Endometrium (tissue), 2 donors: ENCODE results near the gene MZT1.
"Not testable (repeated sequence)": the region's sequence is repeated elsewhere in the genome, so short reads cannot be mapped to it uniquely, and the experiment has no call there.

Experiments used
- FAIRE-seq: peaks from 2 replicates; lab custom pipeline; 2012; peaks lifted over from hg19 to GRCh38; lab: Jason Lieb, UNC
- donor health status: control.
- donor health status: control.

Gene MZT1, protein sequence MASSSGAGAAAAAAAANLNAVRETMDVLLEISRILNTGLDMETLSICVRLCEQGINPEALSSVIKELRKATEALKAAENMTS

DNA sequence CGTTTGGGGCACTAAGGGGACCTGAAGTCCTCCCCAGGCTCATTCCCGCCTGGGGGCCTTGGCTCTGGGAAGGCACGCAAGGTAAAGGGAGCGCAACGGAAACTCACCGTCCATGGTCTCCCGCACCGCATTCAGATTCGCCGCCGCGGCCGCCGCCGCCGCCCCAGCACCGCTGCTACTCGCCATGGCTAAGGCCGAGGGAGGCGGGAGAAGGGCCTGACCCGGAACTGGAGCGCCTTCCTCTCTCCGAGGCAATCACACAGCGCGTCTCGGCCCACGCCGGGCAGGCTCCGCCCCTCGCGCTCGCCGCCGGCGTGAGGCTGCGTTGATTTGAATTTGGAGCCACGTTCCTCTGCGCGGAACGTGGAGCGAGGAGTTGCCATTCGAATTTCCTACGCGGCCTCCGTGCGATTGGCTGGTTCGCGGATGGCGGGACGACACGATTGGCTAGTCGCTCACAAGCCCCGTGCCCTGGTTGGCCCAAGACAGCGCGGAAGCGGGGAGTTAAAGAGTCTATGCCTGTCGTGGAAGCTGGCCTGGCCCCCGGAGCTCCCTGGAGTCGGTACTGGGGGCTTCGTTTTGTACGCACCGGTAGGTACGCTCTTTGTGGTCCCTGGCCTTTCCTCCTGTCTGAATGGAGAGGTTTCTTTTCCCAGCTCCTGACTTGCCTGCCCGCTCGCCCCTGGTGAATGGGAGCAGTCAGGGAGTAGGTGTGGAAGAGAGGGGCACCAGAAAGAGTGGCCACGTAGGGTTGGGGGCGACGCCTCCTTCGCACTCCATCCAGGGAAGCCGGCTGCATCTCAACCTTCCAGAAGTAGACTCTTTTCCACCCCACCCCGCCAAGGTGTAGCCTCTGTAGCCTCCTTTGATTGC lies at the start of gene MZT1, which contains the start of gene BORA:
TSS of gene MZT1 (minus strand) at position 213 of the 873 bp plus-strand sequence. CDS start at position 186, 27 bp downstream.
TSS of gene BORA (plus strand) at position 507 of the 873 bp plus-strand sequence. CDS start 1,018 bp downstream, outside the sequence.
- peak; percentile 97 for FAIRE-seq

DNA sequence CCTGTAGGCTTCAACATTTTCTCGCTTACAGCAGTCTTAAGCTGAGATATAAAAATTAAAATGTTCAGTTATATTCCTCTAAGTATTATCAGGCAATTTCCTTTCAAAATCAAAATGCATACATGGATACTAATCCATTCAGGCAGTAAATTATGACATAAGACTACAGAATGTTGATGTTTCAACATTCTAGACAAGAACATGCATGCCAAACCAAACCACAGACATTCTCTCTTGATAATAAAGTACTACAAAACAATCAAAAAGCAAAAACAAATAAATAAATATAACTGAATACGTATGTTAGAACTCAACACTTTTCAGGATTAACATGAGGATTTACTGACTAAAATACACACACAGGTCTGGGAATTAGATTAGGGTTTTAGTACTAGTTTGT lies 46.6 kb upstream of the MZT1 start:
- FAIRE-seq: no peak

DNA sequence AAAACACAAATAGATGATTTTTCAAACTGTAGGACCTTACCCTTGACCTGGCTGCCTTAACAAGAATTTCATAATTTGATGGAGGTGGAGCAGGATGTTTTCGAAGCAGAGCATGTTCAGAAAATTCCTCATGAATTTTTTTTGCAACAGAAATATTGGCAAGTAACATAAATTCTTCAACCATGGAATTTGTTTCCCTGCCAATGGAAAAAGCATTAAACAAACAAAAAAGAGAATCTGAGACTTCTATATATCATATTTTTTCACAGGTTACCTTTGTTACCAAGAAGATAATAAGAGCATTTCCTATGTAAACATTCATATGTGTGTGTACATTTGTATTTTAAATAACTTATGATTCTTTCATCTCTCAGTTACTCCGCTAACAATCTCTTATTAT lies 36.0 kb upstream of the MZT1 start:
- no peak for FAIRE-seq

DNA sequence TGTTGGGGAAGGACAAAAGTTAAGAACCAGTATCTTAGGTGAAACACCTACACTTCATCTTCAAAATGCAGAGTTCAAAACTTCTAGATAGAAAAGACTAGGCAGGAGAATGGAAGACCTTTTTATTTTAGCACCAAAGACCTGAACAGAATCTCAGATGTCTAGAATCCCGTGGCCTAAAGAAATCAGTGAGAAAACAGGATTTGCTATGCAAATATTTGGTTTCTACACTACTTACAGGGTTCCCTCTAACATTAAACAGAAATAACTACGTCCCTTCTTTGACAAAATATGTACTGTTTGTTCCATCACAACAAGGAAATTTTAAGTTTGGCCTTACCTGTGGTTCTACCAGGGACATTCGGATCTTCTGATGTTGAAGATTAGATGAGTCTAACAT lies 32.8 kb upstream of the MZT1 start:
- FAIRE-seq: no peak

DNA sequence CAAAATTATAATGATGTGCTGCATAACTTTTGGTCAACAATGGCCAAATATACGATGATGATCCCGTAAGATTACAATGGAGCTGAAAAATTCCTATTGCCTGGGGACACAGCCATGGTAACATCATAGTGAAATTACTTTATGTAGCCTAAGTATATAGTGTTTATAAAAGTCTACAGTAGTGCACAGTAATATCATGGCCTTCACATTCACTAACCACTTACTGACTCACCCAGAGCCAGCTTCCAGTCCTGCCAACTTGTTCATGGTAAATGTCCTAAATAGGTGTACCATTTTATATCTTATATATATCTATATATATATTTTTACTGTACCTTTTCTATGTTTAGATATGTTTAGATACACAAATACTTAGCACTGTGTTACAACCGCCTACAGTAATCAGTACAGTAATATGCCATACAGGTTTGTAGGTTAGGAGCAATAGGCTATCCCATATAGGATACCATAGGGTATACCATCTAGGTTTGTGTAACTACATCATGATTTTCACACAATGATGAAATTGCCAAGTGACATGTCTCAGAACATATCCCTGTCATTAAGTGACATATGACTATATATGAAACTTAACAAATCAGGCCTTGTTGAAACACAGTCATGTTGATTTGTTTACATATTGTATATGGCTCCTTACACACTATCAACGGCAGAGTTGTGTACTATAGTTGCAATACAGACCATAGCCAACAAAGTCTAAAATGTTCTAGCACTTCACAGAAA lies 30.5 kb upstream of the MZT1 start:
- no peak for FAIRE-seq

DNA sequence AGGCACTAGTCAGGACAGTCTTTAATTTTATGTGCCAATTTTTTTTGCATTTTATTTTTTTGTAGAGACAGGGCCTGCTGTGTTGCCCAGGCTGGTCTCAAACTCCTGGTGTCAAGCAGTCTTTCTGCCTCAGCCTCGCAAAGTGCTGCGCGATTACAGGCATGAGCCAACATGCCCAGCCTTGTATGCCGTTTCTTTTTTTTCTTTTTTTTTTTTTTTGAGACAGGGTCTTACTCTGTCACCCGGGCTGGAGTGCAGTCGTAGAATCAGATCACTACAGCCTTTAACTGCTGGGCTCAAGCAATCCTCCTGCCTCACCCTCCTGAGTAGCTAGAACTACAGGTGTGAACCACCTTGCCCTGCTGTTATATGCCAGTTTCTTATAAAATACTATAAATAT lies 26.7 kb upstream of the MZT1 start:
- no peak for FAIRE-seq

DNA sequence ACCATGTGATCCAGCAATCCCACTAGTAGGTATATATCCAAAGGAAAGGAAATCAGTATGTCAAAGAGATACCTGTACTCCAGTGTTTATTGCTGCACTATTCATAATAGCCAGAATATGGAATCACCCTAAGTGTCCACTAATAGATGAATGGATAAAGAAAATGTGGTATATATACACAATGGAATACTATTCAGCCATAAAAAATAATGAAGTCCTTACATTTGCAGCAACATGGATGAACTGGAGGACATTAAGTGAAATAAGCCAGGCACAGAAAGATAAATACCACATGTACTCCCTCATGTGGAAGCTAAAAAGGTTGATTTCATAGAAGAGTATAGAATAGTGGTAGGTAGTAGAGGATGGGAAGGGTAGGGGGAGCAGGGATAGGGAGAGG lies 23.8 kb upstream of the MZT1 start:
- FAIRE-seq: no peak

DNA sequence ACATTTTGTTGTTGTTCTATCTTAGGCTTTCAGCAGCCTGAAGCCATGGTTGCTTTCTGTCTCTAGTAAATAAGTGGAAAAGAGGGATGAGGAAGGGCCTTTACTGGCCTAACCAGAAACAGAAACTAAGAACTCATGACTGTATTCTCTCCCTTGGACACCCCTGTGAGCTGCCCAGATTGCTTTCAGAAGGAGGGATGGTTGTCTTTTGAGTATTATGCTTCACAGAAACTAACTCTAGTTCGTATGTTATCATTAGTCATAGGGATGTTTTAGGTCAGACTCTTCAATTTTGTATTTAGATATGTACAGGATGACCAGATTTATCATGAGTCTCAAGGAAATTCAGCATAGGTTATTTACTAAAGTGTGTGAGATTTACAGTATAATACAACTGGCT lies 17.8 kb upstream of the MZT1 start:
- FAIRE-seq: no peak

DNA sequence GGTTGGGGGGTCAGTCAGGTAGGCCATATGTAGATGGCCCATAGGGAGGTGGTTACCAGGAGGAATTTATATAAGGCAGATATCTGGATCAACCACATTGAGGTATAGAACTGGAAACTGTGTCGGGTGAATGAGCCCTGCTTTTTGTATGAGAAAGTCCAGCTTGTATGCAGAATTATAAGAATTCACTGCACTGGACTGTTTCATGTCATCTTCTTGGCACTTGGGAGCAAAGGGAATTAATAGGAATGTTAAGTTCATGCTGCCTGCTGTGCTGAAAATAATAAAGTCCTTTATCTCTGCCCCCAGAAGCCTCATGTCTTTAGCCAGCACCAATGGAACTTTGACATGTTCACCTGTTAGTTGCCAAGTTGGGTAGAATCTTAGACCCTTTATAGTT lies 12.6 kb upstream of the MZT1 start:
- no peak for FAIRE-seq

DNA sequence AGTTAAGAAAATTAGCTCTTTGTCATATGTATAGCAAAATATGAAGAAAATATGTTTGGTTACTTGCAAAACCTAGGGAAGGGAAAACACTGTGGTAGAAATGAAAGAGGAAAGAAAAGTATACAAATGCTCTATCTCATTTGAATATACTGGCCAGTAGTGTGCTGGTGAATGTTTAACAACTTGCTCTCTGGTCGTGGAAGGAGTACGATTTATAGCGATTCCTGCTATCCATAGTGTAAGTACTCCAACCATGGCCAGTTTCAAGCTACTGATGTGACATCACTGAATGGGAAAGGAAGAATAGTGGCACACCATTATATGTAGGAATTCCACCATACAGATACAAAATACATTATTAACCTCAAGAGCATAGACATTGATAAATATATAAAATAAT lies 9.6 kb upstream of the MZT1 start:
- no peak for FAIRE-seq

DNA sequence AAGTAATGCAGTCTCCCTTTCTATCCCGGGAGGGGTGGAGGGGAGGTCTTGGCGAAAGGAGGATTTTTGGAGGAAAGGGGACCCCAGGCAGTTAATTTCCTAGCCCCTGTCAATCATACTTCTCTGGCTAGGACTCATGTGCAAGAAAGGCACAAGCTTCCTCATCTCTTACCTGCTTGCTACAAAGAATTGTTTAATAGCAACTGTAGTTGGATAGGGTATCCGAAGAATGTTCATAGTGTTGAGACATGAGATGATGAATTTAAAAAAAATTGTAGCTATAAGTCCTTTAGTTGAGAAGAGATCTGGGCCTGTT lies 819 bp upstream of the MZT1 start:
- FAIRE-seq: no peak

DNA sequence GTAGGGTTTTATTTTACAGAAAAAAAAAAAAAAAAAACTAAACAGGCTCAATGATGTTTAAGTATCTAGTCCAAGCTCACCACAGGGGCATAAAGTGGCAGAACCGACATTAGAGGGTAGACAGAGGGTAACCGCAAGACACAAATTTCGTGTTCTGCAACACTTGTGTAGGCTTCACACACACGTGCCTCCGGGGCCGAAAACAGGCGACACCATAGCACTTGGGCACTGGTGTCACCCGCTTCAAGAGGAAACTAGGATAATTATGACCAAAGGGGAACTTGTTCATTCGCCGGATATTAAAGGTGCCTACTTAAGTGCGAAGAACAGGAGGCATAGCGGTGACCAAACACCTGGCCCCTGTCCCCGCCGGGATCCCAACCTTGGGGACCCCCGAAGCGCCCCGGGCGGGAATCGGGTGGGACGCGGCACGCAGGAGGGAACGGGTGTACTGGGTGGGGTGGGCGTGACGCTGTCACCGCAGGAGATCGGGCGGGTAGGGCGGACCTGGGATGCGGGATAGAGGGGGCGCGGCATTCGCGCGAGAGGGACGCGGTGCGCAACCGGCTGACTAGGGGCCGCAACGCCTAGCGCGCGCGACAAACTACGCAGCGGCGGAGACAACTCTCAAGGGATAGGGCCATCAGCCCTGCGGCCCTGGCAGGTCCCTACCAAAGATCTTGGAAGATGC lies 558 bp downstream of the MZT1 start:
- no peak for FAIRE-seq

DNA sequence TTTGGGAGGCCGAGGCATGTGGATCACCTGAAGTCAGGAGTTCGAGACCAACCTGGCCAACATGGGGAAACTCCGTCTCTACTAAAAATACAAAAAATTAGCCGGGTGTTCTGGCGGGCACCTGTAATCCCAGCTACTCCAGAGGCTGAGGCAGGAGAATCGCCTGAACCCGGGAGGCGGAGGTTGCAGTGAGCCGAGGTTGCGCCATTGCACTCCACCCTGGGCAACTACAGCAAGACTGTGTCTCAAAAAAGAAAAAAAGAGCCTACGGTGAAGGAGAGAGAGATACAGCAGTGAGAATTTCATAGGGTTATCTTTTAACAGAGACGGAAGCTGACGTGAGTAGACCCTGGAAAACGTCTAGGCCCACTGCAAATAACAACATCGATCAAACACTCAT lies 1.2 kb downstream of the MZT1 start:
- FAIRE-seq: not testable (repeated sequence)

DNA sequence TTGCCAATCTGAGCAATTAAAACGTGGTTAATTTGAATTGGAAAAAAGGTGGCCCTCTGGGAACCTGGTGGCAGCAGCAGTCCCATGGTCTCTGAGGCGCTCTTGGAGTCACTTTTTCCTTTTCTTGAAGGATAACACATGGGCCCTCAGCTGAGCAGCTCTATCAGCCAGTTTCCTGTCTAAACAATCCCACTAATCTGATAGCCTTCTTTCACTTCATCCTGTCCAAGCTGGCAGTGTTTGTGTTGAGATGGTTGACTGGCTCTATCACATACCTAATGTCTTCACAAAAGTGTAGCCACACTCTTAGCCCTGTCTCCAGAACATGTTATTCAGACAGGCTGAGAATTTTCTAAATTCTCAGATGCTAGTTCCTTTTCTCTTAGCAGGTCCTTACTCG lies 10.7 kb downstream of the MZT1 start:
- no peak for FAIRE-seq

DNA sequence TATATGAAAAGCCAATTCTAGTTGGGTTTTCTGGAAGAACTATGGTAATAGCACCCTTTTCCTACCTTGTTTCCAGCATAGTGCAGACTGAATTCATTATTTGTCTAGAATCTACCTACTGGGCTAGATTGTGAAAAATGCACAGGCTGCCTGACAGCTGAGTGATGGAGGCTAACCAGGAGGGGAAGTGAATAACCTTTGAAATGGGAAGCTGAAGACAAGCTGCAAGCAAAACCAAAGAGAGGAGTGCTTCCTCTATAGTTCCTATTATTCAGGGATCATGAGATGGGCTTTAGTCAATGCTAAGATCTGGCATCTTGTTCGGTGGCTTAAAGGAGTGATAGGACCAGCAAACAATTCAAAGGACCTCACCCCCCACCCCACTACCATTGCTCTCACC lies 26.9 kb downstream of the MZT1 start:
- no peak for FAIRE-seq

DNA sequence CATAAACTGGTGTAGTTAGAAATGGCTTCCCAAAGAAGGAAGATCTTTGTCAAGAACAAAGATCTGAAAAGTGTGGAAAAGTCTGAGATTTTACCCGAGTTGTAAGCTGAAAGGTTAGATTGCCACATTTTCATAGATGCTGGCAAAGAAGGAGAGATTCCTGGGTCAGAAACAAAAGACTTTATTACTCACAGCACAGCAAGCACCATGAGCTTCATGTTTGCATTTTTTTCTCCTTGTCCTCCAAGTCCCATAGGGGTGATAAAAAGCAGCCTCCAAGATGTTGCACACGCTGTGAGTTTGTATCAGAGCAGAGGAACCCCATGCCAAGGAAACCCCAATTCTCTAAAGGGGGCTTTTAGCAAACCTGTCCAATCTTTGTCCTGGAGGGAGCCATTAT lies 29.3 kb downstream of the MZT1 start:
- FAIRE-seq: no peak

DNA sequence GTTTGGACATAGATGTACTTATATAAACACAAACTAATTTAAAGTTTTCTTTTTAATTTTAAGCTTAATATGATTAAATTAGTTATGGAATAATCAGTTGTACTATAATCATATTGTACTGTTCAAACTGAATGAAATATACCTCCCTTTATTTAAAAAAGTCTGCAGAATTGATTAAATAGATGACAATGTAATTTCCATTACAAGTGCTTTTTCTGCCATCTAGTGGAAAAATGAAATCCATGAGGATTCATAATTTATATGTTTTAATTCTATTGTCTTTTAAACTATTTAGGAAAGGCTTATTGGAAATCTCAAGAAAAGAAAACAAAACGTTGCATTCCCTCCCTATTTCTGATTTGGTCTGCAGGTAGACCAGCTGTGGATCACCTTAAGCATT lies 30.9 kb downstream of the MZT1 start:
- FAIRE-seq: peak; percentile 95

DNA sequence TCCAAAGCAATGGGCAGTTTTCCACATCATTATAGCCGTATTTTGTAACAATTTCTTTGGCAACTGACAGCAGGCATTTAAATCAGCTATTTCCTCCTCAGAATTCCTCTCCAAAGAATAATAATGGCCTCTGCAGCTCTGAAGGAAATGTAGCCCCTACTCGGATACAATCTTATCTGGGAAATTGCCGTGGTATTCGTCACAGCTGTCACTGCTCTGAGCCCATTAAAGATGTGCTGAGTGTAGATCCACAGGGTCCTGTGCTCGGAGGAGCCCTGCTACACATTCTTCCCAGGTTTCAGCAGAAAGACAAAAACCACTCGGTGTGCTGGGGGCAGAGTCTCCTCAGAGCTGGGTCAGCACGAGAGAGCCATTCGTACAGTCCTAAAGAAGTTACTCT lies 33.1 kb downstream of the MZT1 start:
- FAIRE-seq: no peak

DNA sequence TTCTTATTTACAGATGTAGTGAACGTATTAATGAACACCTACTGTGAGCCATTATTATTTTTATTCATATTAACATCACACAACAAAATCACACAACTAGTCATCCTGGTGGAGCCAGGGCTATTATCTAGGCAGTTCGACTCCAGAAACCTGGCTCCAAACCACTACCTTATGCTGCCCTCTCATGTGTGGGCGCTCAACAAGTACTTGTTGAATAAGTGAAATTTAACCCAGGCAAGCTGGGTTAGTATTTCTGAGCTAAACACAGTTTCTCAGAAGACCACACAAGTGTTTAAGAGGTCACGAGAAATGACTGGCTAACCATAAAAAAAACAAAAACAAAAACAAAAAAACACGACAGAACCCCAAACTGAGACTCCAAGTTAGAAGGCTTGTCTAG lies 33.6 kb downstream of the MZT1 start:
- FAIRE-seq: peak; percentile 92

DNA sequence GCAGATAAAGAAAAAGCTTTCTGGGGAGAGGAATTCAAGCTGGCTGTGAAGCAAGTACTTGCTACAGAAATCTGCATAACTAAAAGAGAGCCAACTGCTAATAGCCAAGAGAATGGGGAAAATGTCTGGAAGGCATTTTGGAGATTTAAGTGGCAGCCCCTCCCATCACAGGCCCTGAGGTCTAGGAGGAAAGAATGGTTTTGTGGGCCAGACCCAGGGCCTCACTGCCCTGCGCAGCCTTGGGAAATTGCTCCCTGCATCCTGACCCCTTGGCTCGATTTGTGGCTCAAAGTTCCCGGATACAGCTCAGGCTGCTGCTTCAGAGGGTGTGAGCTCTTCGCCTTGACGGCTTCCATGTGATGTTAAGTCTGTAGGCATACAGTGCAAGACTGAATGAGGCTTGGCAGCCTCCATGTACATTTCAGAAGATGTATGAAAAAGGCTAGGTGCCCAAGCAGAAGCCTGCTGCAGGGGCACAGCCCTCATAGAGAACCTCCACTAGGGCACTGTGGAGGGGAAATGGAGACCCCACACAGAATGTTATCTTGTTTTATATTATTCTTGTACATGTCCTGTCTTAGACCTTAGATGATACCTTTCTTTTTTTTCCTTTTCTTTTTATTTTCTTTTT lies 34.4 kb downstream of the MZT1 start:
- FAIRE-seq: no peak

DNA sequence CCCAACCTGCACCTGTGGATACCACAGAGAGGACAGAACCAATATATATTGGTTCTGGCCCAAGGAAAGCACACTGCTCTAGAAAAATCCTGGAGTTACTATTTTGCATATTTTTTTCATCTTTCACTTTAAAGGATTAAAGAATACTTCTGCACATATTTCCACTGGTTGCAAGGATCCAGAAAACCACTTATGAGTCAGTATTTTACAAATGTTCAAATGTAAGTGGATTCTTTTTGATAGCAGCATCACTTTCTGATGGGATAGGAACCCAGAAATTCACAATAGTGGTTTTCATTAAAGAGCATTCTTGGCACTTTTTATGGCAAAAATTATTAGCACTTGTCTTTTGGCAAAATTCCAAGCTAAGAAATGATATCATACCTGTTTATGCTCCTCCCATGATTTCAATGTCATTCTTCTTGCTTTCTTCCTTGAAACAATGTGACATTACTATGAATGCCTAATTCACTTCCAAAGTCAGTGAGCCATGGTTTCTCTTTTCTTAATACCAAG lies 38.2 kb downstream of the MZT1 start:
- FAIRE-seq: no peak

DNA sequence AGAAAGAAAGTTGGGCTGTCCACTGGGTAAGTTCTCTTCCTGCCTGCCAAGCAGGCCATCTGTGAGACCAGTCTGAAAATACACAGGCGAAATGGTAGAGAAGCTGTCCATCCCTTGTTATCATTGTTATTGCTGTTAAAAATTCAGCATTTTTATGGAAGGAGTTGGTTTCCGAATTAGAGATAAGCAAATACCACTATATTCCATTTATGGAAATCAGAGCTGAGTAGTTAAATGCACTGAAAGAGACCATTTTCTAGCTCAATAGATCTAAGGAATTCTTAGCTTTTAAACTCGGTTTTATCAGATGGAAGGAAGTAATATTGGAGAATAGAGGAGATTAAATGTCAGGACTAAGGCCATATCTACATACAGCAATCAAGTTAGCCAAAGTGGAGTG lies 40.7 kb downstream of the MZT1 start:
- FAIRE-seq: no peak
